Subcutaneous adipose tissue (tissue), 4 donors: ENCODE data around the gene AUTS2. TPM values are rescaled to one million over a fixed set of nuclear protein-coding genes. Genes with fewer than 3 reads are reported as not detected.

Experiments used
- total RNA-seq, 4 donors: library from RNA; depleted of rRNA; stranded (reverse); fragments of >200 nt; gene quantifications; one replicate each; pipeline ENCODE4 v1.1.0, GENCODE V29; 2016
- TF ChIP-seq, protein P1 (sequence below): fragments of 450-650 bp; IDR thresholded peaks from one replicate; pipeline ENCODE4 v1.5.1; 2016; ENCODE audit warnings: low read depth, mild to moderate bottlenecking, control low read depth, antibody characterized with exemption, moderate library complexity

AUTS2 gene
- total RNA-seq, 4 donors from 2014 or later: 22.4 to 46.9 (median 27.4) TPM

DNA sequence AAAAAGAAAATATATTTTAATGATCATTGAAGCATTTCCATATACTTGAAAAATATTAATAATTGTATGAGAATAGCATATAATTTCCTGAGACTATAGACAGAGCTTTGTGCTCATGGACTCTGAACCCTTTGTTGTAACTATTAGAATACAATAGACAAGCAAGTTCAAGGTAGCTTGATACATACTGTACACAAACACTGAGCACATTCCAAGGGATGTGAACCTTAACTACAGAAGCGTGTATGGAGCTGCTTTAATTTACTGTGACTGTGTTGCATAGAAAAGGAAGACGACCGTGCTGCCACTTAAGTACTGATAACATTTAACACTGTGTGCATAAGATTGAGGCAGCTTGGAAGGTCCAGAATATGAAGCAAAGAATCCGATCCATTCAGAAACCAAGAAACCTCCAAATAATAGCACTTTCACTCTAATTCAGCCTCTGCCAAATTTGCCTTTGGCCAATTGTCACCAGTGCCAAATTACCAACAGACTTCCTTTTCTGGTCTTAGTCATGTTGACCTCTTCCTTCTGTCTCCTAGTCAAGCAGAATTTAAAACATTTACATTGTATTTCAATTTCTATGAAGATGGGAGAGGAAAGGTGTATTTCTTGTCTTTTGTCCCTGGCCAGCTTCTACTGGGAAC is 967.6 kb downstream of the AUTS2 start:
- TF ChIP-seq, protein P1, sequence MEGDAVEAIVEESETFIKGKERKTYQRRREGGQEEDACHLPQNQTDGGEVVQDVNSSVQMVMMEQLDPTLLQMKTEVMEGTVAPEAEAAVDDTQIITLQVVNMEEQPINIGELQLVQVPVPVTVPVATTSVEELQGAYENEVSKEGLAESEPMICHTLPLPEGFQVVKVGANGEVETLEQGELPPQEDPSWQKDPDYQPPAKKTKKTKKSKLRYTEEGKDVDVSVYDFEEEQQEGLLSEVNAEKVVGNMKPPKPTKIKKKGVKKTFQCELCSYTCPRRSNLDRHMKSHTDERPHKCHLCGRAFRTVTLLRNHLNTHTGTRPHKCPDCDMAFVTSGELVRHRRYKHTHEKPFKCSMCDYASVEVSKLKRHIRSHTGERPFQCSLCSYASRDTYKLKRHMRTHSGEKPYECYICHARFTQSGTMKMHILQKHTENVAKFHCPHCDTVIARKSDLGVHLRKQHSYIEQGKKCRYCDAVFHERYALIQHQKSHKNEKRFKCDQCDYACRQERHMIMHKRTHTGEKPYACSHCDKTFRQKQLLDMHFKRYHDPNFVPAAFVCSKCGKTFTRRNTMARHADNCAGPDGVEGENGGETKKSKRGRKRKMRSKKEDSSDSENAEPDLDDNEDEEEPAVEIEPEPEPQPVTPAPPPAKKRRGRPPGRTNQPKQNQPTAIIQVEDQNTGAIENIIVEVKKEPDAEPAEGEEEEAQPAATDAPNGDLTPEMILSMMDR: no peak

DNA sequence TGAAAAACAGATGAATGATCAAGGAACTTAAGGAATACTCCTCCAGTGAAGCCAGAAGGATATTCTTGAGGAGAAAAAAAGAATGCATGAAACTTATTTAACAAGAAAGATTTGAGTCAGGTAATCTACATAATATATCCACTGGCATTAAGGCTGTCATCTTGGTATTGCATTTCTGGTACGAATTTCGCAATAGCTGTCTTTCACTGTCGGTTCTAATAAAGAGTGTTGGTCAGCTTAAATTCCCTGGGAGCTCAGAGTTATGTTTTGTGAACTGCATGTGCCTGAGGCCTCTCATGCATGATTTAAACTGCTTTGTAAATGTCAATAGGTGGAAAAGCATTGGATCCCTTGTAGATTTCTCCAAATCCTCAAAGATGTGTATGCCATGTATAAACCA is 968.4 kb downstream of the AUTS2 start:
- TF ChIP-seq, protein P1: no peak

DNA sequence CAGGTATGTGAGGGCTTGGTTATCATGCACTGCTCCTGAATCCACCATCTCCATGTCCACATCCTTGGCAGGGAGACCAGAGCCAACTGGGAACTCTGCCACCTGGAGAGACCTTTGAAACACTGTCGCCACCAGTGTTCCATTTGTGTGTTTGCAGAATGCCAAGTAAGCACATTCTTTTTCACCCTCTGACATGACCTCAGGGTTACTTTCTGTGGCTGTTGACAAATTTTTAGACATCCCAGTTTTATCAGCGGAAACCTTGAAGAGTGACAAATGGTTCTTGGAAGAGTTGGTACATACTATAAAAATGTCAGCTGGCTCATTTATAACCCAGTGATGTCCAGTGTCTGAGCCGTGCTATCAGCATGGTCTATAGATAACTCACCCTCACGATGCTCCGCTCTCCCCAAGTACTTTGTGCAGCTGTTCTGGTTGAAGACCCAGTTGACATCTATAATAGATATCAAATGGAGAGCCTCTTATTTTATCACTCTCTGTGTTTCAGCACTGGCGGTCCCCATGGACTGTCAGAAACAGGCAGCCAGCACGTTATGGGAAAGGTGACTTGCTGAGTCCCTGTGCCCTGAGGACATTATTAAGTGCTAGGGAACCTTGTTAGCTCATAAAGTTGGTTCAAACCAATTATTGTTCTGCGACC is 970.5 kb downstream of the AUTS2 start:
- TF ChIP-seq, protein P1: no peak

DNA sequence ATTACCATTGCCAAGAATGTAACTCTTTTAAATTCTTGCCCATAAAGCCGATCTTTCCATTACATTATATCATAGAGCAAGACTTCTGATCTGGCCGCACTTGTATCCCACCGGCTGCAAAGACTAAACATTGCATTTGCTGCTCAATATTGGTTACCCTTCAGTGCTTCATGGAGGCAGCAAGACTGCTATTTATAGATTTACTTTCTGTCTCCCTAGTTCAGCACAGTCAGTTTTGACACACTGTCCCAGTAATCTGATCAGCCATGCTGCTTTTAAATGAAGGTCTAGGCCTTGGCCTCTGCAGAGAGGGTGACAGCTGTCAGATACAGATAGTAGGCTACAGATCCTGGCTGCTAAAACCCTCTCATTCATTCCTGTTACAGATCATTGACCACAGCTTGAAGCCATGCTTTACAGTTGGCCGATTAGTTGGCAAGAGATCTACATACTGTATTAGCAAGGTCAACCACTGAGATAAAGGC is 971.1 kb downstream of the AUTS2 start:
- TF ChIP-seq, protein P1: no peak

DNA sequence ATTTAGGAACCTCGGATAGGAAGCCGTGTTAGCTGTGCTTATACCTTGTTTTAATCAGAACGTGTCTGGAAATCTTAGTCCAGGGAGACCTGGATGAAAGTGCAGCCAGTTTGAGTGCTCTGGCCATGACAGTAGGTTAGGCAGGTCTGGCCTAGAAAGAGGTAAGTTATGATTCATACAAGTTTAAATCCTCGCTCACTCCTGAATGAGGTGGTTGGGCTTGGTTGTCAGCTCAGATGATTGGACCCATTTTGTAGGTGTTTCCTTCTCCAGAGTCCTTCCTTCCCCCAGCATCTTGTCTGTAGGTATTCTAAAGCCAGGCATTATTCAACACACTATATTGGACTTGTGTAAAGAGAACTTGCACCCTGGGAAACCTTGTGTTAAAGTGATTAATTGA is 971.8 kb downstream of the AUTS2 start:
- TF ChIP-seq, protein P1: no peak

DNA sequence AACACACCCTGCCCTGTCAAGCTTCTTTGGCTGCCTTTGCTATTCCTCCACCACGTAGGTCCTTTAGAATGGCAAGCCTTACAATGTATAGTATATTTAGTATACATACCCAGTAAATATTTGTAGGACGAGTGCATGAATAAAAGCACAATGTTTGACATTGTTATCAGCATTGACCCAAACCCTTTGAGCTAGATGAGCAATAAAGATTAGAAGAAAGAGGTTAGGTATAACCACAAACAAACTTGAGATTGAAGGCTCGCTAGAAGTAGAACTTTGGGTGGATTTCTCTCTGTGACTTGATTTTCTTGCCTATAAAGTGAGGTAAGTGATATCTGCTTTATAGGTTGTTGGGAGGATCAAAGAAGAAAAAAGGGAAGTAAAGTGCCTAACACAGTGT is 972.7 kb downstream of the AUTS2 start:
- TF ChIP-seq, protein P1: no peak

DNA sequence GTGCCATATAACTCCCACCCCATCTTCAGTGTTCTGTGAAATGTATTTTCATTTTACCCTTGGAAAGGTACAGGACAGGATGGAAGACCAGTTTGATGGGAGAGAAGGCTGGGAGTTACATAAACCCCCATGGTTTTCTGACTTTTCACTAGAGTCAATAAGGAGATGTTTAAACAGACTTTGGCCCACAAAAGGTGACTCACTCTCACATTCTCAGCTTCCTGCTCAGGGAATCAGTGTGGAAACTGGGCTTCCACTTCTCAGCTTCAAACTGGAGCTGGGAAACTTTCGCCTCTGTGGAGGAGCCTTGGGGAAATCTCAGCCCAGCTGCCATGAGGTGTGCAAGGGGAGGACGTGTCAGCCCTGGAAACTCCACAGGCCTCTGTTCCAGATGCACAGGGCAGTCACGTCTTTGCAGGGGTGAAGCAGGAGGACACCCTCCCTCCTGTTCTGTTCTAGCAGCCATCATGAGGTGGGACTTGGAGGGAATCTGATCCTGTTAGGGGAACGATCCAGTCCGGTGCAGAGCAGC is 973.2 kb downstream of the AUTS2 start:
- TF ChIP-seq, protein P1: no peak
